Erythroblast (primary cell): ENCODE data around the gene COMMD10.

ENCODE experiments used
- GATA1 ChIP-seq: IDR thresholded peaks from 2 replicates; pipeline ENCODE4 v1.6.1; 2011; ENCODE audit warnings: low read depth, mild to moderate bottlenecking, control low read depth, low read length, moderate library complexity
- POLR2A ChIP-seq: IDR thresholded peaks from 2 replicates; pipeline ENCODE4 v1.6.1; 2011; ENCODE audit warnings: mild to moderate bottlenecking, low read length

DNA sequence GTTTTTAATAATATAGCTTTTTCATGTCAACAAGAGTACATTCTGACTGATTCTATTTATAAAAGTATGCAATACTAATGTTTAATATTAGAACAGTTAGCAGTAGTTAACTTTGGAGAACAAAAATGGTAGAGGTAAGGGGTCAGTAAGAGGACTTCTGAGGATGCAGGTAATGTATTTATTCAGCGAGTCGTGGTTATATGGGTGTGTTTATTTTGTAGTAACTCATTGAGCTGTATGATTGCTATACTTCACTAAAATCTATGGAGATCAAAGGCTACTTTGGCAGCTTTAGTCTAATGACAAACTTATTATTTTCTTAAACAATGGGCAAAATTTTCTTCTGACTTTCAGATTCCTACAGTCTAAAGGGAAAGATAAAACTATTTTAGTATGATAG lies 146.5 kb downstream of the COMMD10 start:
- TF ChIP-seq POLR2A (no peak), GATA1 (no peak)
